Neural progenitor cell (in vitro differentiated cells): Measurements from ENCODE around the gene ITGB3.

Source experiments
- EZH2 ChIP-seq: fragments of 200-600 bp; sonication (generic); IDR thresholded peaks from 2 replicates; pipeline ENCODE4 v1.6.1; 2017; ENCODE audit warnings: antibody characterized with exemption, mild to moderate bottlenecking, moderate library complexity
- EZH2phosphoT487 ChIP-seq: fragments of 200-600 bp; sonication (generic); IDR thresholded peaks from 2 replicates; pipeline ENCODE4 v1.6.1; 2017; ENCODE audit warnings: antibody characterized with exemption
- TF ChIP-seq, protein P1 (sequence below): fragments of 200-600 bp; sonication (generic); IDR thresholded peaks from 2 replicates; pipeline ENCODE4 v1.5.1; 2017; ENCODE audit warnings: antibody characterized with exemption, mild to moderate bottlenecking

- TF ChIP-seq, protein P1, sequence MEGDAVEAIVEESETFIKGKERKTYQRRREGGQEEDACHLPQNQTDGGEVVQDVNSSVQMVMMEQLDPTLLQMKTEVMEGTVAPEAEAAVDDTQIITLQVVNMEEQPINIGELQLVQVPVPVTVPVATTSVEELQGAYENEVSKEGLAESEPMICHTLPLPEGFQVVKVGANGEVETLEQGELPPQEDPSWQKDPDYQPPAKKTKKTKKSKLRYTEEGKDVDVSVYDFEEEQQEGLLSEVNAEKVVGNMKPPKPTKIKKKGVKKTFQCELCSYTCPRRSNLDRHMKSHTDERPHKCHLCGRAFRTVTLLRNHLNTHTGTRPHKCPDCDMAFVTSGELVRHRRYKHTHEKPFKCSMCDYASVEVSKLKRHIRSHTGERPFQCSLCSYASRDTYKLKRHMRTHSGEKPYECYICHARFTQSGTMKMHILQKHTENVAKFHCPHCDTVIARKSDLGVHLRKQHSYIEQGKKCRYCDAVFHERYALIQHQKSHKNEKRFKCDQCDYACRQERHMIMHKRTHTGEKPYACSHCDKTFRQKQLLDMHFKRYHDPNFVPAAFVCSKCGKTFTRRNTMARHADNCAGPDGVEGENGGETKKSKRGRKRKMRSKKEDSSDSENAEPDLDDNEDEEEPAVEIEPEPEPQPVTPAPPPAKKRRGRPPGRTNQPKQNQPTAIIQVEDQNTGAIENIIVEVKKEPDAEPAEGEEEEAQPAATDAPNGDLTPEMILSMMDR = no peak
- TF ChIP-seq EZH2 (no peak), EZH2phosphoT487 (no peak)
Measured at GRCh38 chr17:47244697-47245096, 8.9 kb upstream of the ITGB3 start.
